IPS-20b (cell line): ENCODE data around the gene CATSPER3.

ENCODE experiments used
- H3K27ac ChIP-seq: one replicate; pipeline ENCODE4 v1.5.1; 2013; ENCODE audit warnings: low read length
- H3K27me3 ChIP-seq: 2 replicates; pipeline ENCODE4 v1.6.1; 2013; ENCODE audit warnings: mild to moderate bottlenecking, low read length, inconsistent platforms; ENCODE audit not compliant: insufficient read depth
- H3K36me3 ChIP-seq: 2 replicates; pipeline ENCODE4 v1.6.1; 2013; ENCODE audit warnings: low read depth, mild to moderate bottlenecking, inconsistent platforms, low read length, moderate library complexity; ENCODE audit not compliant: insufficient read depth
- H3K4me1 ChIP-seq: 2 replicates; pipeline ENCODE4 v1.6.1; 2013; ENCODE audit warnings: mild to moderate bottlenecking, control low read depth, inconsistent platforms, low read length, moderate library complexity; ENCODE audit not compliant: insufficient read depth
- H3K4me3 ChIP-seq: 2 replicates; pipeline ENCODE4 v1.5.1; 2013; ENCODE audit warnings: mild to moderate bottlenecking, low read length, inconsistent platforms
- H3K9ac ChIP-seq: 2 replicates; pipeline ENCODE4 v1.6.1; 2013; ENCODE audit warnings: low read depth, mild to moderate bottlenecking, inconsistent platforms, low read length, moderate library complexity
- H3K9me3 ChIP-seq: 2 replicates; pipeline ENCODE4 v1.6.1; 2013; ENCODE audit warnings: mild to moderate bottlenecking, low read depth, low read length, inconsistent platforms; ENCODE audit not compliant: insufficient read depth

CATSPER3 gene

GRCh38 chr5:135051872-135052271 is 84.2 kb downstream of the CATSPER3 start:
- H3K36me3 ChIP-seq, result no peaks in the 10 kb centered on the region
- H3K4me1 ChIP-seq, result no peaks in the 10 kb centered on the region
- no peak overlapping the region for H3K27ac ChIP-seq
- H3K4me3 ChIP-seq, result no peak overlapping the region
- no peak overlapping the region for H3K9ac ChIP-seq
- H3K27me3 ChIP-seq, result peaks cover 98% of the 10 kb centered on the region
- no peaks in the 10 kb centered on the region for H3K9me3 ChIP-seq

GRCh38 chr5:135052511-135053145 is 84.9 kb downstream of the CATSPER3 start:
- H3K9me3 ChIP-seq, result no peaks in the 10 kb centered on the region

DNA sequence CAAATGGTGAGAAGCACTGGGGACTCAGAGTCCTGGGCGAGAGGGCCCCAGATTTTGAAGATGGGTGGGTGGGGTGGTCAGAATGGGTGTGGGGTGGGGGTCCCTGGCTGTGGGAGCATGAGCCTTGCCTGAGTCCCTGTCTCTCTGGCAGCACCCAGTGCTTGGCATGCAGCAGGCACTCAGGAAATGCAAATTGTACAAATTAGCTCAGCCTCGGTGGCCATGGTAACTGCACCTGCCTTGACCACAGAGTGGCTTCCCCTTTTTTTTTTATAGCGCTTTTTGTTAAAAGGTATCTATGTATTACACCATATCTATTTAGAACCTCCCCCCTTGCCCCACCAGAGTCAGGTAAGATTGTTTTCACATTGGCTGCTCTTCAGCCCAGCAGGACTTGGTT is 85.6 kb downstream of the CATSPER3 start:
- no peaks in the 10 kb centered on the region for H3K36me3 ChIP-seq
- H3K9me3 ChIP-seq, result no peaks in the 10 kb centered on the region
- H3K4me1 ChIP-seq, result no peaks in the 10 kb centered on the region
- no peak overlapping the region for H3K4me3 ChIP-seq
- no peak overlapping the region for H3K27ac ChIP-seq
- H3K9ac ChIP-seq, result no peak overlapping the region
- peaks cover 95% of the 10 kb centered on the region for H3K27me3 ChIP-seq

More at GRCh38 chr5:135052511-135053145, 84.9 kb downstream of the CATSPER3 start:
- Histone ChIP-seq H3K9ac (no peak overlapping the region), H3K4me1 (no peaks in the 10 kb centered on the region), H3K36me3 (no peaks in the 10 kb centered on the region), H3K4me3 (no peak overlapping the region), H3K27me3 (peaks cover 96% of the 10 kb centered on the region), H3K27ac (no peak overlapping the region)

DNA sequence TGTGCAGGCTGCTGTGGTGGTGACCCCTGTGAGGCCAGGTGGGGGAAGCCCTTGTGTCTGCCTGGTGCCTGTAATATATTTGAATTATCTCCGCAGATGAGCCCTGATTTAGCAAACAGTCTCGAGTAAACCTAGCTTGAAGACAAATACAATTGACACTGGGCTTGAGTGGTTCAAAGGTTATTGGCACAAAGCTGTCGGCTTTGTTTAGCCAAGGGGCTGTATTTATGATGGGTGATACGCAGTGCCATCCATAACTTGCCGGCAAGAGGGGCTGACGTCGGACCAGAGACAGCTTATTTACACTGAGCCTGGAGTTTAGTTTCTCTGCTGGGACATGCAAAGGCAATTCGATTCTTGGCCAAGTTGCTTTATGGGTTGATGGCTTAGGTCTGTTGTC is 86.3 kb downstream of the CATSPER3 start:
- Histone ChIP-seq H3K9ac (no peak overlapping the region), H3K4me1 (no peaks in the 10 kb centered on the region), H3K27me3 (peaks cover 95% of the 10 kb centered on the region)

DNA sequence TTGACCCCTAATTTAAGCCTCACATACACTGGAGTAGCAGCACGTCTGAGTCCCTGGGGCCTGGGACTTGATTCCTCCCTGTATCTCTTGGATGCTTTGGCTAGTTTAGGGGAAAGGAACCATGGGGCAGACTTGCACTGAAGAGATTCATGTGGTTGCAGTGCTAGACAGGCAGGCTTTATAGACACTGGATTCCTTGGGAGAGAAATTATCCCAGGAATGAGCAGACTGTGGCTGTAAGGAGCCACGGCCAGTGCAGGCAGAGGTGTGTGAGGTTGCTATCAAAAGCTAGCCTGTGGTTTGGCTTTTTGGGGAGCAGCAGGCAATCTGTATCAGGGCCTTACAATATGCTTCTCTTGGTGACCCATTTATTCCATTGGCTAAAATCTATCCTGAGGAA is 86.8 kb downstream of the CATSPER3 start:
- no peak overlapping the region for H3K9ac ChIP-seq
- no peak overlapping the region for H3K4me3 ChIP-seq
- no peaks in the 10 kb centered on the region for H3K4me1 ChIP-seq
- H3K27ac ChIP-seq, result no peak overlapping the region
- H3K9me3 ChIP-seq, result no peaks in the 10 kb centered on the region
- no peaks in the 10 kb centered on the region for H3K36me3 ChIP-seq
- peaks cover 95% of the 10 kb centered on the region for H3K27me3 ChIP-seq

More for the DNA sequence above, 86.3 kb downstream of the CATSPER3 start:
- Histone ChIP-seq H3K4me3 (no peak overlapping the region), H3K36me3 (no peaks in the 10 kb centered on the region), H3K9me3 (no peaks in the 10 kb centered on the region), H3K27ac (no peak overlapping the region)

GRCh38 chr5:135055396-135055795 is 87.7 kb downstream of the CATSPER3 start:
- Histone ChIP-seq H3K36me3 (no peaks in the 10 kb centered on the region), H3K4me1 (no peaks in the 10 kb centered on the region), H3K27me3 (peaks cover 91% of the 10 kb centered on the region), H3K9me3 (no peaks in the 10 kb centered on the region), H3K9ac (no peak overlapping the region), H3K4me3 (no peak overlapping the region), H3K27ac (no peak overlapping the region)

DNA sequence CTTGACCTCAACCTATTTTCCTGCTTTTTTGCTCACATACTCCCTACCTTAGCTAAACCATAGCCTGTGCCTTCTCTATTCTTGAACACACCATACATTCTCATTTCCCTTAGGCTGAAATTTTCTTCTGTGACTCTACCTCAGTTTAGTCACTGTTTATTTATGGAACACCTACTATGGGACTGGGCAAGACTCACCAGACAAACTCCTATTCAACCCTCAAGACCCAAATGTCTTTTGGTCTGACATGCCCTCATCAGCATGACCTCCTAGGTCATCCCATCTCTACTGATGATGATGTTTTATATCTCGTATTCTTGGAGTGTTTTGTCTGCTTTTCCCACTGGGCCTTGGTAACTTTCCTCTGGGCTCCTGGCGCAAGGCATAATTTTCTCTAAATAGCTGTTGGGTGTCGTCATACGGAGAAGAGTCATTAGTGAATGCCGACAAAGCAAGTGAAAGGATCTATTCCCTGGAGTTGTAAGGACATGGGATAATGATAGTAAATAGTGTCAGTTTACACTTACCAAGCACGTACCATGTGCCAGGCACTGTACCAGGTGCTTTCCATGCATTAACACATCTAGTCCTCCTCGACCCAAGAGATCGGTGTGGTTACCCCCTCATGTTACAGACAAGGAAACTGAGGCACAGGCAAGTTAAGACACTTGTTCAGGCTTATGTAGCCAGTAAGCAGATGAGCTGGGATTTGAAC is 88.8 kb downstream of the CATSPER3 start:
- no peak overlapping the region for H3K4me3 ChIP-seq
- H3K27ac ChIP-seq, result no peak overlapping the region
- H3K27me3 ChIP-seq, result peaks cover 80% of the 10 kb centered on the region
- no peaks in the 10 kb centered on the region for H3K36me3 ChIP-seq
- H3K9me3 ChIP-seq, result no peaks in the 10 kb centered on the region
- H3K4me1 ChIP-seq, result no peaks in the 10 kb centered on the region
- H3K9ac ChIP-seq, result no peak overlapping the region

- H3K9ac ChIP-seq, result no peak overlapping the region
- H3K27ac ChIP-seq, result no peak overlapping the region
- no peaks in the 10 kb centered on the region for H3K4me1 ChIP-seq
- H3K4me3 ChIP-seq, result no peak overlapping the region
- H3K9me3 ChIP-seq, result no peaks in the 10 kb centered on the region
- H3K36me3 ChIP-seq, result no peaks in the 10 kb centered on the region
- H3K27me3 ChIP-seq, result peaks cover 73% of the 10 kb centered on the region
Measured at GRCh38 chr5:135057233-135057632, 89.5 kb downstream of the CATSPER3 start.

- no peak overlapping the region for H3K27ac ChIP-seq
- H3K36me3 ChIP-seq, result no peaks in the 10 kb centered on the region
- H3K4me1 ChIP-seq, result no peaks in the 10 kb centered on the region
- H3K9me3 ChIP-seq, result no peaks in the 10 kb centered on the region
- no peak overlapping the region for H3K4me3 ChIP-seq
- H3K27me3 ChIP-seq, result peaks cover 69% of the 10 kb centered on the region
- no peak overlapping the region for H3K9ac ChIP-seq
Measured at GRCh38 chr5:135058331-135058732, 90.6 kb downstream of the CATSPER3 start.

DNA sequence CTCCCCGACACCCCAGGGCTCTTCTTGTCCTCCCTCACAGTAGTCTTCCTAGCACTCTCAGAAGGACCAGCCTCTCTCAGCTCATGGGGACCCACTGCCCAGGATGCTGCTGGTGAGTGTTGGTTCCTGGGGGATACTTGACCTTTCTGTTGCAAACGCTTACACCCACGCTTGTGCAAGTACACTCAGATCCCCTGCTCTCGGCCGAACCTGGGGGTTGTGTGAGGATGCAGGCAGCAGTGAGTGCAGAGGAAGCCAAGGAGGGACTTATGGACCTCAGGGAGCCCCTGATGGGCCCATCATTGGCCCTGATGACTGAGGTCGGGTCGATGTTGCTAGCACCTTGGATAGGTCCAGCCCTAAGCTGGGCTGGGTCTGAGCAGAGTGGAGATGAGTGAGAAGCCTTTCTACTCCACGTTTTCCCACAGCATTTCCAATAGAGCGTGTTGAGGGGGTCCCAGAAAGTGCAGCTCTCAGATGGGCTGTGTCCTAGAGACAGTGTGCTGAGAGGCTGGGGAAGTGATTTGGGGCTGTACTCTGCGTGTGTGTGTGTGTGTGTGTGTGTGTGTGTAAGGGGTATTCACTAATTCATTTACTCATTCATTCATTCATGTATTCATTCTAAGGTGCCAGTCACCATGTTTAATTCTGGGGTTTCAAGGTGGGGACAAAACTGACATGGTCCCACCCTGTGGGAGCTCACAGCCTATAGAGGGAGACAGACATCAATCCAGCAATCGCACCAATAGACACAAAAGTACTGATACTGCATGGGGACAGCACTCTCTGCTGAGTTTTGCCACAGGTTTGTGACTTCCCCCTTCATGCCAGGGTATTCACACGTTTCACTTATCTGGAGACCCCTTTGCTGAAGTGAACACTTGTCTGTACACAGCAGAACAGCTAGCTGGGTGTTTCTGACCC is 91.6 kb downstream of the CATSPER3 start:
- H3K9me3 ChIP-seq, result no peaks in the 10 kb centered on the region
- H3K9ac ChIP-seq, result no peak overlapping the region
- no peaks in the 10 kb centered on the region for H3K4me1 ChIP-seq
- H3K36me3 ChIP-seq, result no peaks in the 10 kb centered on the region
- H3K4me3 ChIP-seq, result no peak overlapping the region
- H3K27ac ChIP-seq, result no peak overlapping the region
- H3K27me3 ChIP-seq, result peaks cover 69% of the 10 kb centered on the region

GRCh38 chr5:135060021-135060420 is 92.3 kb downstream of the CATSPER3 start:
- H3K4me1 ChIP-seq, result no peaks in the 10 kb centered on the region
- no peaks in the 10 kb centered on the region for H3K36me3 ChIP-seq
- no peak overlapping the region for H3K27ac ChIP-seq
- no peak overlapping the region for H3K9ac ChIP-seq
- peaks cover 69% of the 10 kb centered on the region for H3K27me3 ChIP-seq
- no peaks in the 10 kb centered on the region for H3K9me3 ChIP-seq
- H3K4me3 ChIP-seq, result no peak overlapping the region
